GM12873 (cell line): ENCODE measurements around the gene NCBP2.

Experiments
- TF ChIP-seq, protein P1 (sequence below): IDR thresholded peaks from 2 replicates; pipeline ENCODE4 v1.5.1; 2012; ENCODE audit warnings: low read depth, mild to moderate bottlenecking, moderate library complexity, low read length, control low read depth; ENCODE audit not compliant: insufficient read depth; ENCODE audit errors: missing control alignments

NCBP2 gene

GRCh38 chr3:196974661-196975060 is 32.3 kb upstream of the NCBP2 start:
- TF ChIP-seq, protein P1, sequence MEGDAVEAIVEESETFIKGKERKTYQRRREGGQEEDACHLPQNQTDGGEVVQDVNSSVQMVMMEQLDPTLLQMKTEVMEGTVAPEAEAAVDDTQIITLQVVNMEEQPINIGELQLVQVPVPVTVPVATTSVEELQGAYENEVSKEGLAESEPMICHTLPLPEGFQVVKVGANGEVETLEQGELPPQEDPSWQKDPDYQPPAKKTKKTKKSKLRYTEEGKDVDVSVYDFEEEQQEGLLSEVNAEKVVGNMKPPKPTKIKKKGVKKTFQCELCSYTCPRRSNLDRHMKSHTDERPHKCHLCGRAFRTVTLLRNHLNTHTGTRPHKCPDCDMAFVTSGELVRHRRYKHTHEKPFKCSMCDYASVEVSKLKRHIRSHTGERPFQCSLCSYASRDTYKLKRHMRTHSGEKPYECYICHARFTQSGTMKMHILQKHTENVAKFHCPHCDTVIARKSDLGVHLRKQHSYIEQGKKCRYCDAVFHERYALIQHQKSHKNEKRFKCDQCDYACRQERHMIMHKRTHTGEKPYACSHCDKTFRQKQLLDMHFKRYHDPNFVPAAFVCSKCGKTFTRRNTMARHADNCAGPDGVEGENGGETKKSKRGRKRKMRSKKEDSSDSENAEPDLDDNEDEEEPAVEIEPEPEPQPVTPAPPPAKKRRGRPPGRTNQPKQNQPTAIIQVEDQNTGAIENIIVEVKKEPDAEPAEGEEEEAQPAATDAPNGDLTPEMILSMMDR: no peak

DNA sequence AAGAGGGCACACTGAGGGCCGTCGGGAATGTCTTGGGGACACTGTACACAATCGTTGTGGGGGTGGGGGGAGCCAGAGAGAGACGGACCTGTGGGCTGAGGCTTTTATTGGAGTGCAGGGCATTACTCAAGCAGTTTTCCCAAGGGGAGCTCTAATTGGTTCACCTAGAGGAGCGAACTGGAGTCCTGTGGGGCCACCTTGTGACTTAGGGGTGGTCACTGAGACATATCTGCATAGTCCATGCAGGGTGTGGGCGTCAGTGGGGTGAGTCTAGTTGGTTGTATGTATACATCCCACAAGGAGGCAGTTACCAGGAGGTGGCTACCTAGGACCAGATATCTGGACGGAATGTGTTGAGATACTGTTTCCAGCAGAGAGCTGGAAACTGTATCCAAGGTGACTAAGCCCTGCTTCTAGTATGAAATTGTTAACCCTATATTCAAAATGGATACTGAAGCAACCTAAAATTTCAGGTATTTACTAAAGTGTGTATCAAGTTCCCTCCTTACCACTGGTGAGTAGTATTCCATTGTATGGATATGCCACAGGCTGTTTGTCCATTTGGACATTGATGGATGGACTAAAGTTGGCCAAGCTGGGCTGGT is 28.9 kb upstream of the NCBP2 start:
- TF ChIP-seq, protein P1: no peak

DNA sequence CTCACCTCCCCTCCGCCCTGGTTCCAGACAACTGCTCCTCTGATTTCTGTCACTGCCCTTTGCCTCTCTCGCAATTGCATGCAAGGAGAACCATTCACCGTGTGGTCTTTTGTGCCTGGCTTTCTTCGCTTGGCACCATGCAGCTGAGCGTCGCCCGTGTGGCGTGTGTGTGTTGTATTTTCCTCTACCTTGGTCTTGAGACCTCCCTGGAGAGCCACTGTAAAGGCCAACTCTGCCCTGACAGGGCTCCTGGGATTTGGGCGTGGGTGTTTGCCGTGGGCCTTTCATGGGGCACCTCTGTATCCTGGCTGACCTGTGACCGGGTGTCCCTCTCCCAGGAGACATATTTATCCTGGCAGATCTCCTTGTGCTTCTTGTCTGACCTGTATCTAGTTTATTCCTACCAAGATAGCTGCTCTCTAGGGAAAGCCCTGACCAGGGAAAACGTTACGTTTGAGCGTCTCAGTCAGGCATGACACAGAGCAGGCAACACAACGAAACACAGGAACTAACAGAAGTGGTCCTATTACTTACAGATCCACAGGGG is 28.3 kb upstream of the NCBP2 start:
- TF ChIP-seq, protein P1: no peak

DNA sequence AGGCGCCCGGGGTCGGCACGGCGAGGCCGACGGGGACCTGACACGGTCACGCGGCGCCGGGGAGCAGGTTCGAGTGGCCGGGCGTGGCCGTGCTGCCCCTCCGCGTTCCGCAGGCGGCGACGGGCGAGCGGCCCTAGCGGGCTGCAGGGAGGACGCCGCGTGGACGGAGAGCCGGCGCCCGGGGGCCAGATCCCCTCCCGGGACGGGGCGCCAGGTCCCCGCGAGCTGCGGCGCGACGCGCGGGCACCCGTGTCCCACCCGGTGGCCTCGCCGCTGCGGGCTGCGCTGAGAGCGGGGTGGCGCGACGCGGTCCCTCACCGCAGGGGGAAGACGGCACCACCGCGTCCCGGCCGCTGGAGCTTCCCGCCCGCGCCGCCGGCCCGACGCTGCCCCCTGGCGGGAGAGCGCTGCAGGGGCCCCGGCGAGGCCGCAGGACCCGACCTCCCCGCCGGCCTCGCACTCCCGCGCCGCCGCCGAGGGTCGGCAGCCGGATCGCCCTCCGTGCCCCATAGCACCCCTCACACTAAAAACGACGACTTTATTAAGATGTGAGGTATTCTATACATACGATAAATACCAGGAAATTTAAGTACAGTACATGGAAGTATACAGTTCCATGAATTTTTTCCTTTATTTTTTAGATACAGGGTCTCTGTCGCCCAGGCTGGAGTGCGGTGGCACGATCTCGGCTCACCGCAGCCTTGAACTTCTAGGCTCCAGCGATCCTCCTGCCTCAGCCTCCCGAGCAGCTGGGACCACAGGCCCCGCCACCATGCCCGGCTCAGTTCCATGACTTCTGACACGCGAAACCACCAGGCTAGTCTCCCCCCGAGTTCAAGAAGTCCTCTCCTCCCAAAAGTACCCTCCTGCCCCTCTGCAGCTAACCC is 27.6 kb upstream of the NCBP2 start:
- TF ChIP-seq, protein P1: peak; percentile 70

DNA sequence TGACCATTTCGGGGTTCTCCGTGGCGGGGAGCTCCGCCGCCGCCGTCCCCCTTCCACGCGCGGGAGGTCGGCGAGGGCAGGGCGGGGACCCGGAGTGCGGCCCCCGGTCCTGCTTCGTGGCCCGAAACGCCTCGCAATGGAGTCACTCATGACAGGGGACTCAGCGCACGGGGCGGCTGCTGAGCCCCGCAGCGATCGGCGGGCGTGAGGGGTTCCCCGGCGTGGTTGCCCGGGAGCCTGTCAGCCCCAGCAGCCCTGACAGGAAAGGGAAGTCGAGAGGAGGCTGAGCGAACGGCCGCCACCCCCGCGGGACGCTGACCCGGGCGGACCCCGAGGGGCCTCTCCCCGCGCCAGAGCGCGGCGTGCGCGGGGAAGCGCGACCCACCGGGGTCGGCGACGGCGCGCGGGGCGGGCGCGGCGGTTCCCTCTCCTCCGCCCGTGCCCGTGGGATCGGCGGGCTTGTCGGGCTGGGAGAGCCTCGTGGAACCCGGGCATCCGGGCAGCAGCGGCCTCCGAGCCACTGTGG is 26.9 kb upstream of the NCBP2 start:
- TF ChIP-seq, protein P1: no peak

DNA sequence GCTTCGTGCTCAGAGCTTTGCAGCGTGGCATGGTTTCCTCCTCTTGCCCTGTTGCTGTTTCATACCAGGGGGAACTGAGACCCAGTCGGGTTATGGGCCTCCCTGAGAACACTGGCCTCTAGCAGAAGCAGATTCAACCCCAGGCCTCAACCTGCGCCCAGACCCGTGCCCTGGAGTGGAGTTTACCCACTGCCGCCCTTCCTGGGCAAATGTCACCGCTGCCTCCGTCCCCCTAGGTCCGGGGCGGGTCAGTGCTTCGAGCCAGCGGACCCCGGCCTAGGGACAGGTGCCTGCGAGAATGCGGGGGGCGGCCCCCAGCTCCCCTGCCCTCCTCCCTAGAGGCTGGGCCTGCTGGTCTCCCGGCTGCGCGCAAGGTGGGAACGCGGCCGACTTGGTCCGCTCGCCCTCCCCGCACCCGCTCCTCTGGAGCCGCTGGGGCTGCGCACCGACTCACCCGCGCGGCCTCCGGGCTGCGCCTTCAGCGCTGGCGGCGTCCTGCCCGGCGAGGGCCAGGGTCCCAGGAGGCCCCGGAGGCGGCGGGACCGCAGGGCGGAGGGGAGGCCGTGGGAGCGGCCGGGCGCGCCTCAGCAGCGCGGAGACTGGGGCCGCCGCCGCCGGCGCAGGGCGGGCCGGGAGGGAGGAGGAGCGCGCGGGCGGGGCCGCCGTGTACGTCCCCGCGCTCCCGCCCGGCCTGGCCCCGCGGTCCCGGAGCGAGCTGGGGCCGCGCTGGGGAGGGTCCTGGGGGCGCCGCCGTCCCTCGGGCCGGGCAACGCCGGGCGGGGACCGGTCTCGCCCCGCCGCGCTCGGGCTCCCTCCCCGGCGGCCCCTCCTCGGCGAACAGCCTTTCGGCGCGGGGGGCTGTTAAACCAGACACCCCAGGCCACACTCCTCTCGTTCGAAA is 26.2 kb upstream of the NCBP2 start, which contains the start of gene PIGZ:
Gene PIGZ (minus strand): TSS at position 601 of the 901 bp plus-strand sequence. CDS start 16,802 bp downstream, outside the sequence.
- TF ChIP-seq, protein P1: no peak
